ENCODE measurements around the gene INVS.

- TF ChIP-seq CTCF (IDR thresholded peaks at IDR 0.05; ENCODE audit: low read depth, low read length, missing input control) (no peak), TAF1 (conservative IDR thresholded peaks at IDR 0.05) (no peak), RAD21 (IDR thresholded peaks at IDR 0.05) (no peak), SP1 (IDR thresholded peaks at IDR 0.05) (no peak)
- TF ChIP-seq, protein P1, sequence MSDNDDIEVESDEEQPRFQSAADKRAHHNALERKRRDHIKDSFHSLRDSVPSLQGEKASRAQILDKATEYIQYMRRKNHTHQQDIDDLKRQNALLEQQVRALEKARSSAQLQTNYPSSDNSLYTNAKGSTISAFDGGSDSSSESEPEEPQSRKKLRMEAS (IDR thresholded peaks at IDR 0.05), result no peak
- TF ChIP-seq, protein P2, sequence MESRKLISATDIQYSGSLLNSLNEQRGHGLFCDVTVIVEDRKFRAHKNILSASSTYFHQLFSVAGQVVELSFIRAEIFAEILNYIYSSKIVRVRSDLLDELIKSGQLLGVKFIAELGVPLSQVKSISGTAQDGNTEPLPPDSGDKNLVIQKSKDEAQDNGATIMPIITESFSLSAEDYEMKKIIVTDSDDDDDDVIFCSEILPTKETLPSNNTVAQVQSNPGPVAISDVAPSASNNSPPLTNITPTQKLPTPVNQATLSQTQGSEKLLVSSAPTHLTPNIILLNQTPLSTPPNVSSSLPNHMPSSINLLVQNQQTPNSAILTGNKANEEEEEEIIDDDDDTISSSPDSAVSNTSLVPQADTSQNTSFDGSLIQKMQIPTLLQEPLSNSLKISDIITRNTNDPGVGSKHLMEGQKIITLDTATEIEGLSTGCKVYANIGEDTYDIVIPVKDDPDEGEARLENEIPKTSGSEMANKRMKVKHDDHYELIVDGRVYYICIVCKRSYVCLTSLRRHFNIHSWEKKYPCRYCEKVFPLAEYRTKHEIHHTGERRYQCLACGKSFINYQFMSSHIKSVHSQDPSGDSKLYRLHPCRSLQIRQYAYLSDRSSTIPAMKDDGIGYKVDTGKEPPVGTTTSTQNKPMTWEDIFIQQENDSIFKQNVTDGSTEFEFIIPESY (IDR thresholded peaks at IDR 0.05), result no peak
- TF ChIP-seq, protein P3, sequence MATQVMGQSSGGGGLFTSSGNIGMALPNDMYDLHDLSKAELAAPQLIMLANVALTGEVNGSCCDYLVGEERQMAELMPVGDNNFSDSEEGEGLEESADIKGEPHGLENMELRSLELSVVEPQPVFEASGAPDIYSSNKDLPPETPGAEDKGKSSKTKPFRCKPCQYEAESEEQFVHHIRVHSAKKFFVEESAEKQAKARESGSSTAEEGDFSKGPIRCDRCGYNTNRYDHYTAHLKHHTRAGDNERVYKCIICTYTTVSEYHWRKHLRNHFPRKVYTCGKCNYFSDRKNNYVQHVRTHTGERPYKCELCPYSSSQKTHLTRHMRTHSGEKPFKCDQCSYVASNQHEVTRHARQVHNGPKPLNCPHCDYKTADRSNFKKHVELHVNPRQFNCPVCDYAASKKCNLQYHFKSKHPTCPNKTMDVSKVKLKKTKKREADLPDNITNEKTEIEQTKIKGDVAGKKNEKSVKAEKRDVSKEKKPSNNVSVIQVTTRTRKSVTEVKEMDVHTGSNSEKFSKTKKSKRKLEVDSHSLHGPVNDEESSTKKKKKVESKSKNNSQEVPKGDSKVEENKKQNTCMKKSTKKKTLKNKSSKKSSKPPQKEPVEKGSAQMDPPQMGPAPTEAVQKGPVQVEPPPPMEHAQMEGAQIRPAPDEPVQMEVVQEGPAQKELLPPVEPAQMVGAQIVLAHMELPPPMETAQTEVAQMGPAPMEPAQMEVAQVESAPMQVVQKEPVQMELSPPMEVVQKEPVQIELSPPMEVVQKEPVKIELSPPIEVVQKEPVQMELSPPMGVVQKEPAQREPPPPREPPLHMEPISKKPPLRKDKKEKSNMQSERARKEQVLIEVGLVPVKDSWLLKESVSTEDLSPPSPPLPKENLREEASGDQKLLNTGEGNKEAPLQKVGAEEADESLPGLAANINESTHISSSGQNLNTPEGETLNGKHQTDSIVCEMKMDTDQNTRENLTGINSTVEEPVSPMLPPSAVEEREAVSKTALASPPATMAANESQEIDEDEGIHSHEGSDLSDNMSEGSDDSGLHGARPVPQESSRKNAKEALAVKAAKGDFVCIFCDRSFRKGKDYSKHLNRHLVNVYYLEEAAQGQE (IDR thresholded peaks at IDR 0.05), result no peak
Observed at GRCh38 chr9:100066539-100066938, 32.5 kb upstream of the INVS start.

Measured in liver (tissue), 3 donors.